Muscle of arm (tissue), 12 donors: ENCODE results near the gene SLC47A2. TPM values are rescaled to one million over a fixed set of nuclear protein-coding genes. Genes with fewer than 3 reads are reported as not detected.

ENCODE experiments used
- DNase-seq: peaks from one replicate; pipeline ENCODE4 v3.0.0-alpha.2; 2013
- polyA plus RNA-seq, 12 donors: library from polyadenylated mRNA; unstranded; fragments of 120-200 nt; gene quantifications; one replicate each; pipeline ENCODE4 v1.2.1, GENCODE V29; 2013; ENCODE audit not compliant: insufficient read length in 12 of 12

The SLC47A2 gene
- polyA plus RNA-seq, 12 donors, result 0.15 to 0.60 (median 0.26) TPM; not detected in 2

GRCh38 chr17:19646788-19647696, 69.3 kb downstream of the SLC47A2 start:
- no peak for DNase-seq

GRCh38 chr17:19645734-19646201, 70.6 kb downstream of the SLC47A2 start:
- peak; percentile 9 for DNase-seq

GRCh38 chr17:19644493-19645210, 71.7 kb downstream of the SLC47A2 start:
- DNase-seq, result no peak

GRCh38 chr17:19642373-19642893, 74.0 kb downstream of the SLC47A2 start:
- DNase-seq, result no peak

GRCh38 chr17:19641687-19642372, 74.6 kb downstream of the SLC47A2 start:
- no peak for DNase-seq

GRCh38 chr17:19631905-19632304, 84.5 kb downstream of the SLC47A2 start:
- no peak for DNase-seq

- no peak for DNase-seq
Measured at GRCh38 chr17:19630661-19631060, 85.7 kb downstream of the SLC47A2 start.

- DNase-seq, result no peak
Measured at GRCh38 chr17:19630035-19630434, 86.3 kb downstream of the SLC47A2 start.

GRCh38 chr17:19629449-19629848, 86.9 kb downstream of the SLC47A2 start:
- no peak for DNase-seq

Other genes starting within 250 kb of the SLC47A2 start
- gene SLC47A1, start 182.7 kb downstream of the SLC47A2 start, polyA plus RNA-seq, result 1 to 10 TPM in 8 of 12 donors, under 1 TPM in 2, not detected in 2; 0.54 to 3.0 (median 1.7) TPM
- 10 to 100 TPM in 11 of 12 donors, not detected in 1; 27.3 to 45.2 (median 38.8) TPM for gene ALDH3A2, start 67.8 kb downstream of the SLC47A2 start, polyA plus RNA-seq
- under 1 TPM in 7 of 12 donors, not detected in 5; 0.08 to 0.38 (median 0.18) TPM for gene ALDH3A1, start 31.7 kb upstream of the SLC47A2 start, polyA plus RNA-seq
- 10 to 100 TPM in 11 of 12 donors, not detected in 1; 19.0 to 47.7 (median 24.5) TPM for gene ULK2, start 151.4 kb upstream of the SLC47A2 start, polyA plus RNA-seq